K562 (cell line): ENCODE results near the gene ABHD8.

ENCODE experiments used
- TF ChIP-seq, protein P1 (sequence below): fragments of 250-450 bp; sonication (Bioruptor Pico); IDR thresholded peaks from 2 replicates; pipeline ENCODE4 v1.8.0; 2022; ENCODE audit warnings: inconsistent platforms
- TF ChIP-seq, protein P2 (sequence below), 3 experiments: IDR thresholded peaks in 2 of 3; conservative IDR thresholded peaks in 1 of 3; 2 replicates each; pipeline ENCODE4 v1.5.1; 2011 to 2012; ENCODE audit warnings: low read length in 3 of 3, mild to moderate bottlenecking in 3 of 3, control low read depth in 2 of 3, improper control_type of control experiment in 1 of 3, inconsistent platforms in 1 of 3, low read depth in 1 of 3, mixed read lengths in 1 of 3, moderate library complexity in 1 of 3; ENCODE audit not compliant: insufficient read depth in 2 of 3

GRCh38 chr19:17259118-17259780 is 44.0 kb downstream of the ABHD8 start:
- TF ChIP-seq, protein P1, sequence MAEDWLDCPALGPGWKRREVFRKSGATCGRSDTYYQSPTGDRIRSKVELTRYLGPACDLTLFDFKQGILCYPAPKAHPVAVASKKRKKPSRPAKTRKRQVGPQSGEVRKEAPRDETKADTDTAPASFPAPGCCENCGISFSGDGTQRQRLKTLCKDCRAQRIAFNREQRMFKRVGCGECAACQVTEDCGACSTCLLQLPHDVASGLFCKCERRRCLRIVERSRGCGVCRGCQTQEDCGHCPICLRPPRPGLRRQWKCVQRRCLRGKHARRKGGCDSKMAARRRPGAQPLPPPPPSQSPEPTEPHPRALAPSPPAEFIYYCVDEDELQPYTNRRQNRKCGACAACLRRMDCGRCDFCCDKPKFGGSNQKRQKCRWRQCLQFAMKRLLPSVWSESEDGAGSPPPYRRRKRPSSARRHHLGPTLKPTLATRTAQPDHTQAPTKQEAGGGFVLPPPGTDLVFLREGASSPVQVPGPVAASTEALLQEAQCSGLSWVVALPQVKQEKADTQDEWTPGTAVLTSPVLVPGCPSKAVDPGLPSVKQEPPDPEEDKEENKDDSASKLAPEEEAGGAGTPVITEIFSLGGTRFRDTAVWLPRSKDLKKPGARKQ (CRISPR knock-in tag) = no peak
- TF ChIP-seq, protein P2, sequence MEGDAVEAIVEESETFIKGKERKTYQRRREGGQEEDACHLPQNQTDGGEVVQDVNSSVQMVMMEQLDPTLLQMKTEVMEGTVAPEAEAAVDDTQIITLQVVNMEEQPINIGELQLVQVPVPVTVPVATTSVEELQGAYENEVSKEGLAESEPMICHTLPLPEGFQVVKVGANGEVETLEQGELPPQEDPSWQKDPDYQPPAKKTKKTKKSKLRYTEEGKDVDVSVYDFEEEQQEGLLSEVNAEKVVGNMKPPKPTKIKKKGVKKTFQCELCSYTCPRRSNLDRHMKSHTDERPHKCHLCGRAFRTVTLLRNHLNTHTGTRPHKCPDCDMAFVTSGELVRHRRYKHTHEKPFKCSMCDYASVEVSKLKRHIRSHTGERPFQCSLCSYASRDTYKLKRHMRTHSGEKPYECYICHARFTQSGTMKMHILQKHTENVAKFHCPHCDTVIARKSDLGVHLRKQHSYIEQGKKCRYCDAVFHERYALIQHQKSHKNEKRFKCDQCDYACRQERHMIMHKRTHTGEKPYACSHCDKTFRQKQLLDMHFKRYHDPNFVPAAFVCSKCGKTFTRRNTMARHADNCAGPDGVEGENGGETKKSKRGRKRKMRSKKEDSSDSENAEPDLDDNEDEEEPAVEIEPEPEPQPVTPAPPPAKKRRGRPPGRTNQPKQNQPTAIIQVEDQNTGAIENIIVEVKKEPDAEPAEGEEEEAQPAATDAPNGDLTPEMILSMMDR (IDR thresholded peaks at IDR 0.05 in 2 of 3, conservative IDR thresholded peaks at IDR 0.05 in 1 of 3; ENCODE audit: insufficient read depth in 2 of 3, low read depth in 1 of 3, low read length in 3 of 3) = no peak
